Measurements from ENCODE around the gene CREB5. TPM values are rescaled to one million over a fixed set of nuclear protein-coding genes. Genes with fewer than 3 reads are reported as not detected.

CREB5 gene
- total and polyA plus RNA-seq, 2 of the 13 experiments (the other 11 are each of a cell fraction or from before 2014, with no cell fraction given): 0.38 to 0.71 TPM

DNA sequence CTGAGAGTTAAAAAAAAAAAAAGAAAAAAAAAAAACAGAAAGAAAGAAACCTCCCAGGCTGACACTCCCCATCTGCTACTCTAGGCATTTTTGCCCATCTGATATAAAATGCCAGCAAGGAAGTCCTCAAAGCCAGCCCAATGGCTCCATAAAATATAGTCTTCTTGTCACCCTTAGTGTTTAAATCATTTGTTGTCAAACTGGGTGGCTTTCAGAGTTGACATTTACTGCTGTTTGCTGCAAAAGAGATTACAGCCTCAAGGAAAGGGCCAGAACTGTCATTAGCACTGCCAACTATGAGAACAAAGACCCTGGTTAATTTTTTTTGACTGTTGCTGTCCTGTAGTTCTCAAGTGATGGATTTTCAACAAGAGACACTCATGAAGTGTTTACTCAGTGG, 459.3 kb downstream of the CREB5 start (continued):
- TF ChIP-seq ZNF260 (CRISPR knock-in tag; IDR thresholded peaks at IDR 0.05; ENCODE audit: borderline replicate concordance, low read depth): no peak
- no peak for TF ChIP-seq ZNF850 (CRISPR knock-in tag; conservative IDR thresholded peaks at IDR 0.05)
- TF ChIP-seq, protein P1, sequence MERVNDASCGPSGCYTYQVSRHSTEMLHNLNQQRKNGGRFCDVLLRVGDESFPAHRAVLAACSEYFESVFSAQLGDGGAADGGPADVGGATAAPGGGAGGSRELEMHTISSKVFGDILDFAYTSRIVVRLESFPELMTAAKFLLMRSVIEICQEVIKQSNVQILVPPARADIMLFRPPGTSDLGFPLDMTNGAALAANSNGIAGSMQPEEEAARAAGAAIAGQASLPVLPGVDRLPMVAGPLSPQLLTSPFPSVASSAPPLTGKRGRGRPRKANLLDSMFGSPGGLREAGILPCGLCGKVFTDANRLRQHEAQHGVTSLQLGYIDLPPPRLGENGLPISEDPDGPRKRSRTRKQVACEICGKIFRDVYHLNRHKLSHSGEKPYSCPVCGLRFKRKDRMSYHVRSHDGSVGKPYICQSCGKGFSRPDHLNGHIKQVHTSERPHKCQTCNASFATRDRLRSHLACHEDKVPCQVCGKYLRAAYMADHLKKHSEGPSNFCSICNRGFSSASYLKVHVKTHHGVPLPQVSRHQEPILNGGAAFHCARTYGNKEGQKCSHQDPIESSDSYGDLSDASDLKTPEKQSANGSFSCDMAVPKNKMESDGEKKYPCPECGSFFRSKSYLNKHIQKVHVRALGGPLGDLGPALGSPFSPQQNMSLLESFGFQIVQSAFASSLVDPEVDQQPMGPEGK (CRISPR knock-in tag; IDR thresholded peaks at IDR 0.05): no peak

- ATAC-seq: no peak
Observed at GRCh38 chr7:28872226-28872625, 459.9 kb downstream of the CREB5 start.

More at GRCh38 chr7:28872226-28872625, 459.9 kb downstream of the CREB5 start:
- DNase-seq (ENCODE audit: low spot score): no peak
- ChIA-PET POLR2A (no interaction called here), CTCF (ENCODE audit: low intra/inter-chr PET ratio, low total read pairs) (no interaction called here)
- Histone ChIP-seq H4K20me1 (ENCODE audit: insufficient read depth, low read length) (no peaks in the 10 kb centered on the region), H3K4me1 (ENCODE audit: insufficient read depth, low read length) (no peaks in the 10 kb centered on the region), H3K9me3 (ENCODE audit: low read length) (no peaks in the 10 kb centered on the region), H3K27me3 (ENCODE audit: control insufficient read depth in 1 of 2, insufficient read depth in 2 of 2, low read length in 2 of 2) (peaks cover 1 to 22% of the 10 kb centered on the region in 2 experiments; a peak in 3 of 5 replicates), H3K27ac (ENCODE audit: extremely low read length, insufficient read depth, low read length) (no peak overlapping the region), H3K36me3 (replicated peaks in 1 of 2; ENCODE audit: control insufficient read depth in 1 of 2, insufficient read depth in 2 of 2, low read length in 2 of 2) (no peaks in the 10 kb centered on the region), H3K9ac (ENCODE audit: insufficient read depth, low read depth, low read length) (no peak overlapping the region), H3K4me2 (ENCODE audit: low read depth, low read length) (no peak overlapping the region), H3K79me2 (ENCODE audit: insufficient read depth, low read length) (no peaks in the 10 kb centered on the region), H3K4me3 (replicated peaks in 1 of 3; ENCODE audit: insufficient read depth in 1 of 3, low read depth in 2 of 3, low read length in 3 of 3) (no peak overlapping the region), H2AFZ (ENCODE audit: low read length) (no peak overlapping the region)
- FAIRE-seq: no peak
- WGBS (ENCODE audit: low lambda C conversion rate): 0% methylated on average over 4 of the region's 4 CpGs
- intact Hi-C loops (cut with micrococcal nuclease; ENCODE audit: unreplicated experiment): no loop called here
- BruUV-seq (replicated peaks): no TSS peak
- in situ Hi-C loops (cut with HindIII; ENCODE audit: extremely low pct_ligation_motif_present, low pct_unique_long_range_greater_than_20kb): no loop called here
- no peak for TF ChIP-seq IRF2 (CRISPR knock-in tag; IDR thresholded peaks at IDR 0.05)
- TF ChIP-seq GMEB2 (CRISPR knock-in tag; IDR thresholded peaks at IDR 0.05; ENCODE audit: low read depth): no peak
- TF ChIP-seq RFX3 (CRISPR knock-in tag; IDR thresholded peaks at IDR 0.05): no peak
- TF ChIP-seq ETV6 (CRISPR knock-in tag; conservative IDR thresholded peaks at IDR 0.05): no peak
- no peak for TF ChIP-seq BORCS8-MEF2B (CRISPR knock-in tag; IDR thresholded peaks at IDR 0.05)
- TF ChIP-seq ZNF557 (CRISPR knock-in tag; IDR thresholded peaks at IDR 0.05): no peak
- TF ChIP-seq SP5 (CRISPR knock-in tag; IDR thresholded peaks at IDR 0.05; ENCODE audit: borderline replicate concordance, low read depth): no peak
- no peak for TF ChIP-seq HIVEP1 (CRISPR knock-in tag; IDR thresholded peaks at IDR 0.05)
- no peak for TF ChIP-seq ZNF605 (CRISPR knock-in tag; IDR thresholded peaks at IDR 0.05)
- TF ChIP-seq, protein P2, sequence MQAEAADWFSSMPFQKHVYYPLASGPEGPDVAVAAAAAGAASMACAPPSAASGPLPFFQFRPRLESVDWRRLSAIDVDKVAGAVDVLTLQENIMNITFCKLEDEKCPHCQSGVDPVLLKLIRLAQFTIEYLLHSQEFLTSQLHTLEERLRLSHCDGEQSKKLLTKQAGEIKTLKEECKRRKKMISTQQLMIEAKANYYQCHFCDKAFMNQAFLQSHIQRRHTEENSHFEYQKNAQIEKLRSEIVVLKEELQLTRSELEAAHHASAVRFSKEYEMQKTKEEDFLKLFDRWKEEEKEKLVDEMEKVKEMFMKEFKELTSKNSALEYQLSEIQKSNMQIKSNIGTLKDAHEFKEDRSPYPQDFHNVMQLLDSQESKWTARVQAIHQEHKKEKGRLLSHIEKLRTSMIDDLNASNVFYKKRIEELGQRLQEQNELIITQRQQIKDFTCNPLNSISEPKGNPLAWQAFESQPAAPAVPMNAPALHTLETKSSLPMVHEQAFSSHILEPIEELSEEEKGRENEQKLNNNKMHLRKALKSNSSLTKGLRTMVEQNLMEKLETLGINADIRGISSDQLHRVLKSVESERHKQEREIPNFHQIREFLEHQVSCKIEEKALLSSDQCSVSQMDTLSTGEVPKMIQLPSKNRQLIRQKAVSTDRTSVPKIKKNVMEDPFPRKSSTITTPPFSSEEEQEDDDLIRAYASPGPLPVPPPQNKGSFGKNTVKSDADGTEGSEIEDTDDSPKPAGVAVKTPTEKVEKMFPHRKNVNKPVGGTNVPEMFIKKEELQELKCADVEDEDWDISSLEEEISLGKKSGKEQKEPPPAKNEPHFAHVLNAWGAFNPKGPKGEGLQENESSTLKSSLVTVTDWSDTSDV (CRISPR knock-in tag; IDR thresholded peaks at IDR 0.05): no peak
- no peak for TF ChIP-seq ZNF772 (CRISPR knock-in tag; IDR thresholded peaks at IDR 0.05)
- no peak for TF ChIP-seq KMT2B (CRISPR knock-in tag; IDR thresholded peaks at IDR 0.05)
- TF ChIP-seq ZNF564 (CRISPR knock-in tag; IDR thresholded peaks at IDR 0.05): no peak
- no peak for TF ChIP-seq HDAC6 (IDR thresholded peaks at IDR 0.05; ENCODE audit: low read depth, low read length)
- no peak for TF ChIP-seq GATAD2A (CRISPR knock-in tag; IDR thresholded peaks at IDR 0.05)
- TF ChIP-seq JUN (CRISPR knock-in tag; IDR thresholded peaks at IDR 0.05): no peak
- no peak for TF ChIP-seq ATAD3A (CRISPR knock-in tag; IDR thresholded peaks at IDR 0.05)
- no peak for TF ChIP-seq POLR2AphosphoS2 (IDR thresholded peaks at IDR 0.05; ENCODE audit: low read depth, low read length)
